ENCODE results near the gene DOCK3. TPM values are rescaled to one million over a fixed set of nuclear protein-coding genes. Genes with fewer than 3 reads are reported as not detected.

The DOCK3 gene
- total RNA-seq, 4 donors from 2014 or later = 5.5 to 10.0 (median 8.7) TPM

DNA sequence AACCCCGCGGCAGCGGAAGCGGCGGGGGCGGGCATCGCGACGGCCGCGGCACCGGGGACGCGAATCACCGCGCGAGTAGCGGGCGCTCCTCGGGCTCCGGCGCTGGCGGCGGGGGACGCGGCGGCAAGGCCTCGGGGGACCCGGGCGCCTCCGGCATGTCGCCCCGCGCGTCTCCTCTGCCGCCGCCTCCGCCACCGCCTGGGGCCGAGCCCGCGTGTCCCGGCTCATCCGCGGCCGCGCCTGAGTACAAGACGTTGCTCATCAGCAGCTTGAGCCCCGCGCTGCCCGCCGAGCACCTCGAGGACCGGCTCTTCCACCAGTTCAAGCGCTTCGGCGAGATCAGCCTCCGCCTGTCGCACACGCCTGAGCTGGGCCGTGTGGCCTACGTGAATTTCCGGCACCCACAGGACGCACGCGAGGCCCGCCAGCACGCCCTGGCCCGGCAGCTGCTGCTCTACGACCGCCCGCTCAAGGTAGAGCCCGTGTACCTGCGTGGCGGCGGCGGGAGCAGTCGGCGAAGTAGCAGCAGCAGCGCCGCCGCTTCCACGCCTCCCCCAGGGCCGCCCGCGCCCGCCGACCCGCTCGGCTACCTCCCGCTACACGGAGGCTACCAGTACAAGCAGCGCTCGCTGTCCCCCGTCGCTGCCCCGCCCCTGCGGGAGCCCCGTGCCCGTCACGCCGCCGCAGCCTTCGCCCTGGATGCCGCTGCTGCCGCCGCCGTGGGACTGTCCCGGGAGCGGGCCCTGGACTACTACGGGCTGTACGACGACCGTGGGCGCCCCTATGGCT lies 717.0 kb downstream of the DOCK3 start:
- H3K4me3 ChIP-seq = peak overlapping the region; percentile 42 to 86
- TF ChIP-seq EP300 (IDR thresholded peaks at IDR 0.05) = no peak
- no peak for TF ChIP-seq POLR2AphosphoS5 (IDR thresholded peaks at IDR 0.05)
- TF ChIP-seq POLR2A (IDR thresholded peaks at IDR 0.05) = no peak
- TF ChIP-seq, protein P1, sequence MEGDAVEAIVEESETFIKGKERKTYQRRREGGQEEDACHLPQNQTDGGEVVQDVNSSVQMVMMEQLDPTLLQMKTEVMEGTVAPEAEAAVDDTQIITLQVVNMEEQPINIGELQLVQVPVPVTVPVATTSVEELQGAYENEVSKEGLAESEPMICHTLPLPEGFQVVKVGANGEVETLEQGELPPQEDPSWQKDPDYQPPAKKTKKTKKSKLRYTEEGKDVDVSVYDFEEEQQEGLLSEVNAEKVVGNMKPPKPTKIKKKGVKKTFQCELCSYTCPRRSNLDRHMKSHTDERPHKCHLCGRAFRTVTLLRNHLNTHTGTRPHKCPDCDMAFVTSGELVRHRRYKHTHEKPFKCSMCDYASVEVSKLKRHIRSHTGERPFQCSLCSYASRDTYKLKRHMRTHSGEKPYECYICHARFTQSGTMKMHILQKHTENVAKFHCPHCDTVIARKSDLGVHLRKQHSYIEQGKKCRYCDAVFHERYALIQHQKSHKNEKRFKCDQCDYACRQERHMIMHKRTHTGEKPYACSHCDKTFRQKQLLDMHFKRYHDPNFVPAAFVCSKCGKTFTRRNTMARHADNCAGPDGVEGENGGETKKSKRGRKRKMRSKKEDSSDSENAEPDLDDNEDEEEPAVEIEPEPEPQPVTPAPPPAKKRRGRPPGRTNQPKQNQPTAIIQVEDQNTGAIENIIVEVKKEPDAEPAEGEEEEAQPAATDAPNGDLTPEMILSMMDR (IDR thresholded peaks at IDR 0.05) = no peak
- H3K9me3 ChIP-seq = no peaks in the 10 kb centered on the region
- H3K27ac ChIP-seq = peak overlapping the region; percentile 40 to 94 (median 92)
- peaks cover 0 to 77% of the 10 kb centered on the region in 2 donors for H3K36me3 ChIP-seq
- H3K4me1 ChIP-seq = peaks cover 0 to 82% (median 35%) of the 10 kb centered on the region in 3 donors
- no peaks in the 10 kb centered on the region for H3K27me3 ChIP-seq
- WGBS, 2 donors (ENCODE audit: low coverage in 1 of 2) = 60% methylated on average over 1 of the region's 115 CpGs; no CpG with 5 or more reads in 1 of the 2 donors
- peak; percentile 1 for ATAC-seq

- Histone ChIP-seq H3K9me3 (no peaks in the 10 kb centered on the region), H3K36me3 (peaks cover 0 to 77% of the 10 kb centered on the region in 2 donors), H3K27ac (peak overlapping the region in 3 of 4 donors; percentile 92 to 94 (median 93)), H3K4me3 (peak overlapping the region; percentile 42 to 86), H3K4me1 (peaks cover 0 to 82% (median 32%) of the 10 kb centered on the region in 3 donors), H3K27me3 (no peaks in the 10 kb centered on the region)
- no peak for ATAC-seq
- 68 to 87% methylated on average over 3 to 5 of the region's 42 CpGs for WGBS, 2 donors (ENCODE audit: low coverage in 1 of 2)
- TF ChIP-seq, protein P1 (IDR thresholded peaks at IDR 0.05) = no peak
- TF ChIP-seq POLR2AphosphoS5 (IDR thresholded peaks at IDR 0.05) = no peak
- TF ChIP-seq POLR2A (IDR thresholded peaks at IDR 0.05) = no peak
- no peak for TF ChIP-seq EP300 (IDR thresholded peaks at IDR 0.05)
These were observed 717.8 kb downstream of the DOCK3 start for GRCh38 chr3:51392355-51393133.

DNA sequence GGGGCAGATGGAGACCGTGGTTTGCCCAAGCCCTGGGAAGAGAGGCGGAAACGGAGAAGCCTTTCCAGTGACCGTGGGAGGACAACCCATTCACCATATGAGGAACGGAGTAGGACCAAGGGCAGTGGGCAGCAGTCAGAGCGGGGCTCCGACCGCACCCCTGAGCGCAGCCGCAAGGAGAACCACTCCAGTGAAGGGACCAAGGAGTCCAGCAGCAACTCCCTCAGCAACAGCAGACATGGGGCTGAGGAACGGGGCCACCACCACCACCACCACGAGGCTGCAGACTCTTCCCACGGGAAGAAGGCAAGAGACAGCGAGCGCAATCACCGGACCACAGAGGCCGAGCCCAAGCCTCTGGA lies 718.4 kb downstream of the DOCK3 start:
- H3K36me3 ChIP-seq = peaks cover 0 to 77% of the 10 kb centered on the region in 2 donors
- no peak overlapping the region for H3K27ac ChIP-seq
- H3K9me3 ChIP-seq = no peaks in the 10 kb centered on the region
- TF ChIP-seq POLR2AphosphoS5 (IDR thresholded peaks at IDR 0.05) = no peak
- H3K4me1 ChIP-seq = peaks cover 0 to 81% (median 32%) of the 10 kb centered on the region in 3 donors
- peak overlapping the region in 1 of 2 donors; percentile 86 for H3K4me3 ChIP-seq
- WGBS, 2 donors (ENCODE audit: low coverage in 1 of 2) = no CpG with 5 or more reads among the region's 17 CpGs
- no peaks in the 10 kb centered on the region for H3K27me3 ChIP-seq
- ATAC-seq = no peak

- no peak for ATAC-seq
- no peak for TF ChIP-seq POLR2A (IDR thresholded peaks at IDR 0.05)
- TF ChIP-seq EP300 (IDR thresholded peaks at IDR 0.05) = no peak
- TF ChIP-seq, protein P1 (IDR thresholded peaks at IDR 0.05) = no peak
- no peak for TF ChIP-seq POLR2AphosphoS5 (IDR thresholded peaks at IDR 0.05)
- no peak overlapping the region for H3K27ac ChIP-seq
- no peaks in the 10 kb centered on the region for H3K27me3 ChIP-seq
- peaks cover 0 to 79% (median 32%) of the 10 kb centered on the region in 3 donors for H3K4me1 ChIP-seq
- H3K9me3 ChIP-seq = no peaks in the 10 kb centered on the region
- 50% methylated on average over 1 of the region's 14 CpGs; no CpG with 5 or more reads in 1 of the 2 donors for WGBS, 2 donors (ENCODE audit: low coverage in 1 of 2)
- H3K36me3 ChIP-seq = peaks cover 0 to 77% of the 10 kb centered on the region in 2 donors
- no peak overlapping the region for H3K4me3 ChIP-seq
These were observed 718.8 kb downstream of the DOCK3 start for GRCh38 chr3:51393564-51393963.

- Histone ChIP-seq H3K36me3 (peaks cover 0 to 78% of the 10 kb centered on the region in 2 donors), H3K4me1 (peaks cover 0 to 75% (median 32%) of the 10 kb centered on the region in 3 donors), H3K27me3 (no peaks in the 10 kb centered on the region), H3K27ac (no peak overlapping the region), H3K9me3 (no peaks in the 10 kb centered on the region), H3K4me3 (no peak overlapping the region)
- ATAC-seq = no peak
- TF ChIP-seq POLR2A (IDR thresholded peaks at IDR 0.05) = no peak
- no peak for TF ChIP-seq POLR2AphosphoS5 (IDR thresholded peaks at IDR 0.05)
- TF ChIP-seq EP300 (IDR thresholded peaks at IDR 0.05) = no peak
- TF ChIP-seq, protein P1 (IDR thresholded peaks at IDR 0.05) = no peak
- WGBS, 2 donors (ENCODE audit: low coverage in 1 of 2) = 67 to 80% methylated on average over 1 of the region's 5 CpGs
These were observed 719.8 kb downstream of the DOCK3 start for GRCh38 chr3:51394541-51394940.

Measured in gastroesophageal sphincter (tissue), 4 donors.